H9 (cell line): ENCODE results near the gene ANTXRL. TPM values are rescaled to one million over a fixed set of nuclear protein-coding genes. Genes with fewer than 3 reads are reported as not detected.
A peak's percentile ranks its signal among the peaks of the same experiment; 100 is the strongest.
"Not testable (repeated sequence)": the region's sequence is repeated elsewhere in the genome, so short reads cannot be mapped to it uniquely, and the experiment has no call there.

Experiments used
- DNase-seq: peaks from one replicate; pipeline ENCODE4 v3.0.0-alpha.2; 2017
- H2AFZ ChIP-seq: one replicate; pipeline ENCODE4 v1.6.1; 2013; ENCODE audit warnings: mild to moderate bottlenecking, low read length, control low read depth, moderate library complexity
- H2AK5ac ChIP-seq: 2 replicates; pipeline ENCODE4 v1.6.1; 2013; ENCODE audit warnings: low read length, control low read depth, mixed read lengths; ENCODE audit not compliant: insufficient read length
- H2BK120ac ChIP-seq: one replicate; pipeline ENCODE4 v1.6.1; 2013; ENCODE audit warnings: low read depth, mild to moderate bottlenecking, low read length, control low read depth, inconsistent platforms; ENCODE audit not compliant: poor library complexity, severe bottlenecking
- H2BK12ac ChIP-seq: 2 replicates; pipeline ENCODE4 v1.6.1; 2013; ENCODE audit warnings: low read length, control low read depth, mixed read lengths, low read depth; ENCODE audit not compliant: insufficient read length
- H2BK15ac ChIP-seq: 2 replicates; pipeline ENCODE4 v1.6.1; 2013; ENCODE audit warnings: low read depth, low read length, control low read depth
- H2BK20ac ChIP-seq: one replicate; pipeline ENCODE4 v1.6.1; 2013; ENCODE audit warnings: low read depth, mild to moderate bottlenecking, low read length, control low read depth, inconsistent platforms; ENCODE audit not compliant: poor library complexity, severe bottlenecking
- H2BK5ac ChIP-seq: 2 replicates; pipeline ENCODE4 v1.6.1; 2013; ENCODE audit warnings: low read length, control low read depth, mixed read lengths; ENCODE audit not compliant: insufficient read length
- H3K14ac ChIP-seq: 2 replicates; pipeline ENCODE4 v1.6.1; 2013; ENCODE audit warnings: low read length, control low read depth; ENCODE audit not compliant: insufficient read depth
- H3K18ac ChIP-seq: 2 replicates; pipeline ENCODE4 v1.6.1; 2013; ENCODE audit warnings: low read depth, mild to moderate bottlenecking, mixed read lengths, low read length, control low read depth; ENCODE audit not compliant: insufficient read length
- H3K23ac ChIP-seq: 2 replicates; pipeline ENCODE4 v1.6.1; 2013; ENCODE audit warnings: low read length, control low read depth, mixed read lengths, low read depth; ENCODE audit not compliant: insufficient read length
- H3K23me2 ChIP-seq: 2 replicates; pipeline ENCODE4 v1.6.1; 2013; ENCODE audit warnings: low read depth, mild to moderate bottlenecking, mixed read lengths, low read length, control low read depth; ENCODE audit not compliant: insufficient read length, poor library complexity, severe bottlenecking
- H3K27ac ChIP-seq: 2 replicates; pipeline ENCODE4 v1.5.1; 2013; ENCODE audit warnings: low read length, control low read depth, mixed read lengths, low read depth; ENCODE audit not compliant: insufficient read length
- H3K27me3 ChIP-seq: 2 replicates; pipeline ENCODE4 v1.6.1; 2013; ENCODE audit warnings: low read length, control low read depth, inconsistent platforms; ENCODE audit not compliant: insufficient read depth
- H3K4ac ChIP-seq: 2 replicates; pipeline ENCODE4 v1.6.1; 2013; ENCODE audit warnings: low read depth, mild to moderate bottlenecking, control low read depth, inconsistent platforms, low read length, moderate library complexity
- H3K4me1 ChIP-seq: 2 replicates; pipeline ENCODE4 v1.6.1; 2013; ENCODE audit warnings: low read length, control low read depth, inconsistent platforms; ENCODE audit not compliant: insufficient read depth
- H3K4me2 ChIP-seq: 2 replicates; pipeline ENCODE4 v1.6.1; 2013; ENCODE audit warnings: low read length, control low read depth, mixed read lengths; ENCODE audit not compliant: insufficient read length, insufficient read depth
- H3K56ac ChIP-seq: 2 replicates; pipeline ENCODE4 v1.6.1; 2013; ENCODE audit warnings: low read depth, mild to moderate bottlenecking, mixed read lengths, low read length, control low read depth; ENCODE audit not compliant: insufficient read length
- H3K79me1 ChIP-seq: 2 replicates; pipeline ENCODE4 v1.6.1; 2013; ENCODE audit warnings: low read depth, mild to moderate bottlenecking, moderate library complexity, low read length, control low read depth, inconsistent platforms; ENCODE audit not compliant: insufficient read depth, poor library complexity, severe bottlenecking
- H3K79me2 ChIP-seq: 2 replicates; pipeline ENCODE4 v1.6.1; 2013; ENCODE audit warnings: low read length, control low read depth, inconsistent platforms; ENCODE audit not compliant: insufficient read depth
- H3K9ac ChIP-seq: 2 replicates; pipeline ENCODE4 v1.6.1; 2013; ENCODE audit warnings: low read length, control low read depth, mixed read lengths; ENCODE audit not compliant: insufficient read length; ENCODE audit errors: extremely low read depth
- H3K9me3 ChIP-seq: one replicate; pipeline ENCODE4 v1.6.1; 2013; ENCODE audit warnings: low read depth, low read length, inconsistent platforms; ENCODE audit not compliant: control insufficient read depth
- H3T11ph ChIP-seq: one replicate; pipeline ENCODE4 v1.6.1; 2013; ENCODE audit warnings: mild to moderate bottlenecking, low read length, control low read depth, inconsistent platforms
- H4K20me1 ChIP-seq: one replicate; pipeline ENCODE4 v1.6.1; 2013; ENCODE audit not compliant: control insufficient read depth, insufficient read length, insufficient read depth
- H4K5ac ChIP-seq: 2 replicates; pipeline ENCODE4 v1.6.1; 2013; ENCODE audit warnings: low read depth, mild to moderate bottlenecking, mixed read lengths, low read length, control low read depth; ENCODE audit not compliant: insufficient read length
- H4K8ac ChIP-seq: replicated peaks from 2 replicates; pipeline ENCODE4 v1.6.1; 2013; ENCODE audit warnings: low read length, control low read depth, mixed read lengths, low read depth; ENCODE audit not compliant: insufficient read length
- H4K91ac ChIP-seq: 2 replicates; pipeline ENCODE4 v1.6.1; 2013; ENCODE audit warnings: low read depth, mild to moderate bottlenecking, moderate library complexity, mixed read lengths, low read length, control low read depth; ENCODE audit not compliant: insufficient read length
- H3K27ac Mint-ChIP-seq, 3 experiments: 2 replicates in 2 of 3; 3 replicates in 1 of 3; pipeline ENCODE4 v1.8.0; 2020 to 2021; ENCODE audit warnings: mixed read lengths in 3 of 3, mild to moderate bottlenecking in 1 of 3, moderate library complexity in 1 of 3
- H3K27me3 Mint-ChIP-seq: 2 replicates; pipeline ENCODE4 v1.8.0; 2021; ENCODE audit warnings: low read depth, mild to moderate bottlenecking, moderate library complexity, mixed read lengths
- H3K36me3 Mint-ChIP-seq, 3 experiments: 2 replicates in 2 of 3; 3 replicates in 1 of 3; pipeline ENCODE4 v1.8.0; 2020 to 2021; ENCODE audit warnings: low read depth in 3 of 3, mixed read lengths in 3 of 3; ENCODE audit not compliant: insufficient read depth in 1 of 3
- H3K4me1 Mint-ChIP-seq, 2 experiments: 2 replicates each; pipeline ENCODE4 v1.8.0; 2020; ENCODE audit warnings: mixed read lengths in 2 of 2
- H3K4me3 Mint-ChIP-seq, 2 experiments: 2 replicates in 1 of 2; 3 replicates in 1 of 2; pipeline ENCODE4 v1.8.0; 2020 to 2021; ENCODE audit warnings: mild to moderate bottlenecking in 2 of 2, mixed read lengths in 2 of 2, moderate library complexity in 1 of 2
- H3K9me3 Mint-ChIP-seq, 2 experiments: 2 replicates in 1 of 2; 3 replicates in 1 of 2; pipeline ENCODE4 v1.8.0; 2020; ENCODE audit warnings: mild to moderate bottlenecking in 2 of 2, mixed read lengths in 2 of 2, moderate library complexity in 1 of 2
- WGBS: extraction: QIAGEN DNeasy Blood & Tissue Kit; methylation state at CpG from one replicate; pipeline ENCODE4 v1.1.7; 2013; ENCODE audit warnings: missing lambda C conversion rate, low lambda C conversion rate, mixed read lengths; ENCODE audit not compliant: insufficient read length; ENCODE audit errors: extremely low coverage; 5-methylcytosine and 5-hydroxymethylcytosine counted together
- total RNA-seq: library from RNA; stranded (reverse); gene quantifications from 2 replicates; pipeline ENCODE4 v1.2.1, GENCODE V29; 2021
- TF ChIP-seq, protein P1 (sequence below): fragments of 200-600 bp; sonication (generic); conservative IDR thresholded peaks from 3 replicates; pipeline ENCODE4 v1.8.0; 2021; ENCODE audit warnings: antibody characterized with exemption, mild to moderate bottlenecking

Gene ANTXRL
- total RNA-seq, 1 experiment from 2014 or later = not detected

- Histone ChIP-seq H3K23ac (no peak overlapping the region), H4K91ac (no peak overlapping the region), H3K4me2 (no peak overlapping the region), H3K4me1 (no peaks in the 10 kb centered on the region), H3K9ac (no peak overlapping the region), H3K23me2 (no peaks in the 10 kb centered on the region), H2BK15ac (no peak overlapping the region), H4K20me1 (no peaks in the 10 kb centered on the region), H3K56ac (no peak overlapping the region), H3K27ac (no peak overlapping the region), H2BK12ac (no peak overlapping the region), H3K79me2 (no peaks in the 10 kb centered on the region), H3K27me3 (peaks cover 3% of the 10 kb centered on the region; the same call in 1 of the 2 replicates), H3K14ac (no peak overlapping the region), H3K18ac (no peak overlapping the region), H2AFZ (no peak overlapping the region), H3K9me3 (no peaks in the 10 kb centered on the region), H2BK120ac (no peak overlapping the region), H3T11ph (no peak overlapping the region), H3K4ac (no peak overlapping the region), H4K5ac (no peak overlapping the region), H3K79me1 (no peaks in the 10 kb centered on the region), H2BK5ac (no peak overlapping the region), H2BK20ac (no peak overlapping the region), H2AK5ac (no peak overlapping the region), H4K8ac (no peak overlapping the region)
- TF ChIP-seq, protein P1, sequence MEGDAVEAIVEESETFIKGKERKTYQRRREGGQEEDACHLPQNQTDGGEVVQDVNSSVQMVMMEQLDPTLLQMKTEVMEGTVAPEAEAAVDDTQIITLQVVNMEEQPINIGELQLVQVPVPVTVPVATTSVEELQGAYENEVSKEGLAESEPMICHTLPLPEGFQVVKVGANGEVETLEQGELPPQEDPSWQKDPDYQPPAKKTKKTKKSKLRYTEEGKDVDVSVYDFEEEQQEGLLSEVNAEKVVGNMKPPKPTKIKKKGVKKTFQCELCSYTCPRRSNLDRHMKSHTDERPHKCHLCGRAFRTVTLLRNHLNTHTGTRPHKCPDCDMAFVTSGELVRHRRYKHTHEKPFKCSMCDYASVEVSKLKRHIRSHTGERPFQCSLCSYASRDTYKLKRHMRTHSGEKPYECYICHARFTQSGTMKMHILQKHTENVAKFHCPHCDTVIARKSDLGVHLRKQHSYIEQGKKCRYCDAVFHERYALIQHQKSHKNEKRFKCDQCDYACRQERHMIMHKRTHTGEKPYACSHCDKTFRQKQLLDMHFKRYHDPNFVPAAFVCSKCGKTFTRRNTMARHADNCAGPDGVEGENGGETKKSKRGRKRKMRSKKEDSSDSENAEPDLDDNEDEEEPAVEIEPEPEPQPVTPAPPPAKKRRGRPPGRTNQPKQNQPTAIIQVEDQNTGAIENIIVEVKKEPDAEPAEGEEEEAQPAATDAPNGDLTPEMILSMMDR = no peak
- Mint-ChIP-seq H3K4me3 (no peak overlapping the region), H3K36me3 (no peaks in the 10 kb centered on the region), H3K4me1 (peaks cover 10 to 12% of the 10 kb centered on the region in 2 experiments), H3K27me3 (peaks cover 37% of the 10 kb centered on the region), H3K9me3 (no peaks in the 10 kb centered on the region), H3K27ac (no peak overlapping the region)
- WGBS = no CpG with 5 or more reads among the region's 2 CpGs
- DNase-seq = no peak
These were observed 9.0 kb upstream of the ANTXRL start for GRCh38 chr10:46277840-46278239.

GRCh38 chr10:46282421-46282831 lies 4.4 kb upstream of the ANTXRL start:
- not testable (repeated sequence) for H3K9me3 Mint-ChIP-seq, H2BK20ac ChIP-seq, H3K9ac ChIP-seq, H3K79me1 ChIP-seq, H3K27ac ChIP-seq, H3K27ac Mint-ChIP-seq, H2AK5ac ChIP-seq, H4K8ac ChIP-seq, H3K23ac ChIP-seq, H3K56ac ChIP-seq, H2BK5ac ChIP-seq, H2BK15ac ChIP-seq, H2AFZ ChIP-seq, H2BK12ac ChIP-seq, H4K5ac ChIP-seq, H3K4me1 ChIP-seq, H3K14ac ChIP-seq, H3K9me3 ChIP-seq, H3K79me2 ChIP-seq, H3K4ac ChIP-seq, H3T11ph ChIP-seq, H3K23me2 ChIP-seq, H2BK120ac ChIP-seq, H3K36me3 Mint-ChIP-seq, H3K18ac ChIP-seq, H4K20me1 ChIP-seq, H4K91ac ChIP-seq
- WGBS = no CpG with 5 or more reads among the region's 20 CpGs
- Mint-ChIP-seq H3K4me1 (peaks cover 16 to 18% of the 10 kb centered on the region in 2 experiments), H3K27me3 (peaks cover 63% of the 10 kb centered on the region), H3K4me3 (peak overlapping the region; percentile 55 to 78)
- peak; percentile 32 for DNase-seq
- H3K4me2 ChIP-seq = peak overlapping the region; percentile 75
- peaks cover 11% of the 10 kb centered on the region; the same call in 1 of the 2 replicates for H3K27me3 ChIP-seq
